Mucosa of descending colon (tissue), 3 donors: ENCODE data around the gene EPB41L2. TPM values are rescaled to one million over a fixed set of nuclear protein-coding genes. Genes with fewer than 3 reads are reported as not detected.

ENCODE experiments used
- ATAC-seq: fragments of 200-7000 bp; cut with Tn5 transposase; one replicate; pipeline ENCODE4 v1.9.1; 2020; ENCODE audit warnings: mild to moderate bottlenecking, moderate library complexity
- DNase-seq, 3 donors: peaks; one replicate each; pipeline ENCODE4 v3.0.0-alpha.2; 2020
- H3K36me3 ChIP-seq: fragments of 200-600 bp; one replicate; pipeline ENCODE4 v1.8.0; 2021; ENCODE audit warnings: low read depth, mild to moderate bottlenecking
- H3K4me1 ChIP-seq: fragments of 200-600 bp; one replicate; pipeline ENCODE4 v1.8.0; 2021; ENCODE audit warnings: low read depth, mild to moderate bottlenecking
- H3K4me3 ChIP-seq: fragments of 200-600 bp; one replicate; pipeline ENCODE4 v1.8.0; 2021; ENCODE audit warnings: mild to moderate bottlenecking
- H3K9me3 ChIP-seq: fragments of 200-600 bp; one replicate; pipeline ENCODE4 v1.8.0; 2021; ENCODE audit warnings: mild to moderate bottlenecking
- intact Hi-C, 2 donors: fragments of 100-400 bp; cut with DNase I in 1 of 2; cut with micrococcal nuclease in 1 of 2; formaldehyde crosslinking; loops; one replicate each; pipeline versions ENCODE4 v1.11.0 to v1.11.1; 2022; cut with DNase I, micrococcal nuclease
- total RNA-seq, 3 donors: library from RNA; stranded (reverse); fragmentation: NEBNext Ultra II Directional in 2 of 3; extraction: Animal tissue kit (Norgen Biotek cat#: 25700) in 2 of 3; gene quantifications; one replicate each; pipeline versions ENCODE4 v1.2.1 to v1.2.4, GENCODE V29; 2021 to 2023
- TF ChIP-seq, protein P1 (sequence below): fragments of 200-600 bp; IDR thresholded peaks from one replicate; pipeline ENCODE4 v1.8.0; 2022; ENCODE audit warnings: antibody characterized with exemption, mild to moderate bottlenecking
- donor health status: DM: no; HTN: no; CAD: no; lungs with moderate emphysema.
- donor health status: DM: no; HTN: no; CAD: no.
- donor health status: DM: no; HTN: yes; CAD: no.

EPB41L2 gene
- total RNA-seq, 3 donors from 2014 or later: 80.1 to 148 (median 93.0) TPM

DNA sequence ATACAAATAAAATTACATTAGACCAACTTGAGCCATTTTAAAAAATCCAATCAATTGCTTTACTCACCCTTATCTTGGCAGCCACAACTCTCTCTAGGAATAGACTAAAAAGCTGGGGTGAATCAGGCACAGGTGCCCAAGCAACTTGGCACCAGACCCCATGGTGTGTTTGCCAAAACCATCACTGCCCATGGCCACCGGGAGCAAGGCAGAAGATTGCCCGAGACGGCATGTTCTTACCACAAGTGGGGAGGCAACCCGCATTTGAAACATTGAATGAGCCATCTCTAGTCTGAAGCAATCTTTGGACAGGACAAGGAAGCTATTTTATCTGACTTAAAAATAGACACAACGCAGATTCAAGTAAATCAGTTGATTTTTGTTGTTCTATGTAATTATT, 166.8 kb downstream of the EPB41L2 start:
- intact Hi-C loops: no loop called here
- ATAC-seq (no peak), DNase-seq (no peak)
- no peaks in the 10 kb centered on the region for H3K36me3 ChIP-seq
- TF ChIP-seq, protein P1, sequence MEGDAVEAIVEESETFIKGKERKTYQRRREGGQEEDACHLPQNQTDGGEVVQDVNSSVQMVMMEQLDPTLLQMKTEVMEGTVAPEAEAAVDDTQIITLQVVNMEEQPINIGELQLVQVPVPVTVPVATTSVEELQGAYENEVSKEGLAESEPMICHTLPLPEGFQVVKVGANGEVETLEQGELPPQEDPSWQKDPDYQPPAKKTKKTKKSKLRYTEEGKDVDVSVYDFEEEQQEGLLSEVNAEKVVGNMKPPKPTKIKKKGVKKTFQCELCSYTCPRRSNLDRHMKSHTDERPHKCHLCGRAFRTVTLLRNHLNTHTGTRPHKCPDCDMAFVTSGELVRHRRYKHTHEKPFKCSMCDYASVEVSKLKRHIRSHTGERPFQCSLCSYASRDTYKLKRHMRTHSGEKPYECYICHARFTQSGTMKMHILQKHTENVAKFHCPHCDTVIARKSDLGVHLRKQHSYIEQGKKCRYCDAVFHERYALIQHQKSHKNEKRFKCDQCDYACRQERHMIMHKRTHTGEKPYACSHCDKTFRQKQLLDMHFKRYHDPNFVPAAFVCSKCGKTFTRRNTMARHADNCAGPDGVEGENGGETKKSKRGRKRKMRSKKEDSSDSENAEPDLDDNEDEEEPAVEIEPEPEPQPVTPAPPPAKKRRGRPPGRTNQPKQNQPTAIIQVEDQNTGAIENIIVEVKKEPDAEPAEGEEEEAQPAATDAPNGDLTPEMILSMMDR: no peak
- H3K4me3 ChIP-seq: no peak overlapping the region
- no peaks in the 10 kb centered on the region for H3K9me3 ChIP-seq
- H3K4me1 ChIP-seq: no peaks in the 10 kb centered on the region

DNA sequence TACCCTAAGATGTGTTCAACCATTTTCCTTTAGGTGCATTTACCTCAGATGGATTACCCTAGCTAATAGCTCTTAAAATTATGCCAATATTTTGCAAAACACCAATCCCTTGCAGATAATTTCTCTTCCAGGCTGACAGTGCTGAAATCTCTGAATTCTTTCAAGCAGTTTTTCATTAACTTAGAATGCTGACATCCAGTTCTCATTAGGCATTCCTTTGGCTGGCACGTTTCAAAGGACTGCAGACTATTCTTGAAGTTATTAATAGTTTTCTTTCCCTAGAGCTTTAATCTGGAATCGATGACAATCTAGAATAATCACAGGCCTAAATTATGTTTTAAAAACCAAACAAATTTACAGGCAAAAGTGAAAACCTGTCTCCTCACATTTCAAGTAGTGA, 167.5 kb downstream of the EPB41L2 start:
- no peak overlapping the region for H3K4me3 ChIP-seq
- no peak for ATAC-seq
- intact Hi-C loops: no loop called here

DNA sequence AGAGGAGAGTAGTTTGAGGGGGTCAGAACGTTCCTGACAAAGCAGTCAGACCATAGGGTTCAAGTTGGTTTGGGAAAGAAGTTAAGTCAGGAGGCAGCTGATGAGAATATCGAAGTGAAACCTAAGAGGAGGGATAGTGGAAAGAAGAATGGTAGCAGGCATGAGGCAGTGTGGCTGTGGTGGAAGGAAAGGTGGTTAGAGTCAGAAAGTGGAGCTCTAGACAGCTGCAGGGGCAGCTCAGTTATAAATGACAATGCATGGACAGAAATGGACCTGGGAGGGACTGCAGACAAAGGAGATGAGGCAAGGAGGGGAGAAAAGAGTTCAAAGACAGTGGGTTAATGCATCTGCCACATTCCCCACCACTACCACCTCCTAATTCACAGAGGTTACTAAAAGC, 169.3 kb downstream of the EPB41L2 start:
- intact Hi-C loops: no loop called here
- Histone ChIP-seq H3K4me3 (no peak overlapping the region), H3K4me1 (no peaks in the 10 kb centered on the region), H3K9me3 (no peaks in the 10 kb centered on the region), H3K36me3 (no peaks in the 10 kb centered on the region)
- TF ChIP-seq, protein P1: no peak
- ATAC-seq (no peak), DNase-seq (no peak)

More for the DNA sequence above, 167.5 kb downstream of the EPB41L2 start:
- DNase-seq: no peak
- TF ChIP-seq, protein P1: no peak
- H3K36me3 ChIP-seq: no peaks in the 10 kb centered on the region
- H3K4me1 ChIP-seq: no peaks in the 10 kb centered on the region
- H3K9me3 ChIP-seq: no peaks in the 10 kb centered on the region

DNA sequence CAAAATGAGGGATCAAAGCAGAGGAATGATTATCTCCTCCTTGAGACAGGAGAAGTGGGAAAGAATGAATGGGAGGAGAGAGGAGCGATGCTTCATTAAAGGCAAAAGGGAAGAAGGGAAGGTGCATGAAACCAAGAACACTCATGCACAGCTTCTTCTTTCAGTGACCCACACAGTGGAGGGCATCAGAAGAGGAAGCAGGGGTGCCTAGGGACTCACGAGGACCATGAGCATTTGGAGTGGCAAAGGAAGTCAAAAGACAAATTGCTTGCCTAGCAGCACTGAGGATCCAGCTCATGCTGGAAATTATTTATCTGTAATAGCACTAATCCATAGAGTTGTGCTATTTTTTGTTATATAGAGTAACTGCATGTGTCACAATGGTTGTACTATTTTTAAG, 169.8 kb downstream of the EPB41L2 start:
- H3K36me3 ChIP-seq: no peaks in the 10 kb centered on the region
- ATAC-seq (peak; percentile 31), DNase-seq (no peak)
- no peak overlapping the region for H3K4me3 ChIP-seq
- TF ChIP-seq, protein P1: no peak
- intact Hi-C loops: no loop called here
- H3K9me3 ChIP-seq: no peaks in the 10 kb centered on the region
- no peaks in the 10 kb centered on the region for H3K4me1 ChIP-seq

DNA sequence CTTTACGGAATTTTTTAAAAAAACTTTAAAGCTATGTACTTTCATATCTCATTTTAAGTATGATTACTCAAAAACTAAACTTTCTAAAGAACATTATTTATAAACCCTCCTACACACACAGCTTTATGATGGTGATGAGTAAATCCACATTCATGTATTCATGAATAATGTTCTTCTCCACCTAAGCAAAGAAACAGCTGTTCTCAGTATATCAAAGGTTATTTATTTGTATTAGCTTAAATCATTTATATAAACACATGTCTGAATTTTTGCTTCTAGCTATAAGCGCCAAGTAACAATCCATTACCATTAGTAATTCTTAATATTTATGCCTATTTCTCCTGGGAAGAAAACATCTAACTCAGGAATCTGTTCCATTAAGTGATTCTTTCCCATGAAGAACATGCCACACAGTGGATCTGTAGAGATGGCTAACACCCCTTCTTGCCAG, 172.5 kb downstream of the EPB41L2 start:
- H3K4me3 ChIP-seq: no peak overlapping the region
- intact Hi-C loops: no loop called here
- ATAC-seq: no peak
- DNase-seq: no peak
- H3K4me1 ChIP-seq: no peaks in the 10 kb centered on the region
- TF ChIP-seq, protein P1: no peak
- no peaks in the 10 kb centered on the region for H3K36me3 ChIP-seq
- no peaks in the 10 kb centered on the region for H3K9me3 ChIP-seq

DNA sequence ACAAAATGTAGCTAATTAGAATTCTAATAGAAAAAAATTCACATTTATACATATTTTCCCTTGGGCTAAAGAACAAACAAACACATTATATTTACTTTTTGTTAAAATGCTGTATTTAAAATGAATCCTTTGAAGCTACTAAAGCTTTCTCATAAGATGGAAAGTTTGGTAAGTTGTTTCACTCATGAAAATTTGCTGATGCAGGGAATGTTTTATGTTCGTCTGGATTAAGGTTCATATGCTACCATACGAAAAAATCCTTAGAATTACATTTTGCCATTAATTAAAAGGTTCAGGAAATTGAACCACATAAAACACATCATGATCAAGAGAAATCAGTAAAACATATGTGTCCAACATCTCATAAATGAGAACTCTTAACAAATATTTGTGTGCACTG, 173.6 kb downstream of the EPB41L2 start:
- TF ChIP-seq, protein P1: no peak
- Histone ChIP-seq H3K9me3 (no peaks in the 10 kb centered on the region), H3K36me3 (no peaks in the 10 kb centered on the region), H3K4me1 (no peaks in the 10 kb centered on the region), H3K4me3 (no peak overlapping the region)
- intact Hi-C loops: loop anchor here in 1 of 2 donors (5.0 kb wide), 1 partner anchor 228 kb away; no protein-coding TSS in a partner anchor
- ATAC-seq: no peak
- no peak for DNase-seq
